ELF-1 (cell line): ENCODE results near the gene SUPT6H.

Experiments used
- DNase-seq: peaks from one replicate; pipeline ENCODE4 v3.0.0-alpha.2; 2016; ENCODE audit warnings: low read depth, low spot score

The SUPT6H gene

GRCh38 chr17:28661635-28662526 lies at the start of gene SUPT6H, which contains the start of gene SDF2:
Gene SUPT6H, plus strand, starts transcription at chr17:28662205. Its CDS starts 11,197 bp downstream, at chr17:28673402.
Gene SDF2, minus strand, starts transcription at chr17:28661906. Its CDS starts 30 bp downstream, at chr17:28661876.
- peak; percentile 93 for DNase-seq

GRCh38 chr17:28612531-28612930 lies 49.5 kb upstream of the SUPT6H start:
- no peak for DNase-seq

GRCh38 chr17:28612936-28613872 lies 48.8 kb upstream of the SUPT6H start:
- DNase-seq, result peak; percentile 38

- DNase-seq, result no peak
These were observed 48.0 kb upstream of the SUPT6H start, which contains the start of gene RSKR for GRCh38 chr17:28613931-28614381. Gene RSKR, minus strand, starts transcription at chr17:28614185. Its CDS starts 24 bp downstream, at chr17:28614161.

- DNase-seq, result no peak
These were observed 46.6 kb upstream of the SUPT6H start for GRCh38 chr17:28615260-28615940.

GRCh38 chr17:28616281-28616680 lies 45.7 kb upstream of the SUPT6H start:
- DNase-seq, result no peak

DNA sequence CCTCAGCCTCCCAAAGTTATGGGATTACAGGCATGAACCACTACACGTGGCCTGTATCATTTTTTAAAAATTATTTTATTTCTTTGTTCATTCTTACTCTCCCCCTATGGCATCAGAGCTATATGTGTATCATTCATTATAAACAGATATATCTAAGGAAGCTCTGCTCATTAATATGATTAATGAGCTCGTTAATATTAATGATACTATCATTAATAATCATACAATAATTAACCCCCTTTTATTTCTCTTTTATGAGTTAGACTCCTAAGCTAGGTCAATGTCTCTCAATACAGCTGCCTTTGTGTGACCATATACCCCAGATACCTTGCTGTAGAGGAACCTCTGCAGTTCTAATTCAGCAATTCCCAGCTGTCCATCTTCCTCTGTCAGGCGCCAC lies 43.5 kb upstream of the SUPT6H start:
- no peak for DNase-seq

GRCh38 chr17:28620010-28620409 lies 42.0 kb upstream of the SUPT6H start:
- no peak for DNase-seq

GRCh38 chr17:28622186-28622585 lies 39.8 kb upstream of the SUPT6H start:
- no peak for DNase-seq

DNA sequence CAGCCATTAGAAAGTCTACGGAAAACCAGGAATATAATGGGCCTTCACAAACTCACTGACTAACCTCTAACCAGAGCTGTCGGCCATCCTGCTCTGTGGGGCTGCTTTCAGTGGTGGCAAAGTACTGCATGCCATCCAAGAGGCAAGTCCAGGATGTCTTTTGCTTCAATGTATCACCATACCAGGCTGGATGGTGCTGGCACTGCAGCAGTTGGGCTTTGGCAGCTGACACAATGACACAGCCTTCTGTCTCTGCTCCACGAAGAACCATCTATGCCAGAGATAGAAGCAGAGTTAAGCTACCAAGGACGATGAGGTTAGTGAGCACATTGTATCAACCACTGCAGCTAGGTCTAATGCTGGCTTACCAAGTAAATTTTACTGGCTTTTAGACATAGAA lies 38.3 kb upstream of the SUPT6H start:
- DNase-seq, result no peak

GRCh38 chr17:28624148-28624547 lies 37.9 kb upstream of the SUPT6H start:
- DNase-seq, result no peak

DNA sequence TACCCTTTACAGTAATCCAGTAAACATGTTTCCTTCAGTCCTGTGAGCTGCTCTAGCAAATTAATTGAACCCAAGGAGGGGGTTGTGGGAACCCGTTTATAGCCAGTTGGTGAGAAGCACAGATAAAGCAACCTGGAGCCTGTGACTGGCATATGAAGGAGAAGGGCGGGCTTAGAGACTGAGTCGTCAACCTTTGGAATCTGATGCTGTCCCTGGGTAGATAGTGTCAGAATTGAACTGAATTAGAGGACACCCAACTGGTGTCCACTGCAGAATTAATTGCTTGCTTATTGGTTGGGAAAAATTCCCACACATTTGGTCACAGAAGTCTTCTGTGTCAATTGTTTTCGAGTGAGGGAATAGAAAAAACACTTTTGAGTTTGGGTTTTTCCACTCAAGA lies 35.2 kb upstream of the SUPT6H start:
- DNase-seq, result no peak

- DNase-seq, result no peak
These were observed 27.7 kb upstream of the SUPT6H start for GRCh38 chr17:28634206-28634865.

- DNase-seq, result no peak
These were observed 26.5 kb upstream of the SUPT6H start for GRCh38 chr17:28635506-28635905.

DNA sequence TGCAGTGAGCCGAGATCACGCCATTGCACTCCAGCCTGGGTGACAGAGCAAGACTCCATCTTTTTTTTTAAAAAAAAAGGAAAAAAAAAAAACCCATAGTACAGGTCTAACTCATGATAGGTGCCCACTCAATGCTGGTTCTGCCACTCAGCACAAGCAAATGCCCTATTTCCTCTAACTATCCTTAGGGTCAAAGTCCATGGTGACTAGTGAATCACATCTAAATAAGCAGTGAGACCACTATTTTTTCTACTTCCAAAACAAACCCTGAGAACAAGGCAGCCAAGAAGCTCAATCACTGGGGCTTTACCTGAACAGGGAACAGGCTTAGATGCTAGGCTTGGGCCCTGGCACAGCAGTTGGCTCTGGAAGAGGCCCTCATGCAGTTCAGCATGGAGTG lies 20.4 kb upstream of the SUPT6H start:
- no peak for DNase-seq

- peak; percentile 48 for DNase-seq
These were observed 17.8 kb upstream of the SUPT6H start for GRCh38 chr17:28643983-28644786.

DNA sequence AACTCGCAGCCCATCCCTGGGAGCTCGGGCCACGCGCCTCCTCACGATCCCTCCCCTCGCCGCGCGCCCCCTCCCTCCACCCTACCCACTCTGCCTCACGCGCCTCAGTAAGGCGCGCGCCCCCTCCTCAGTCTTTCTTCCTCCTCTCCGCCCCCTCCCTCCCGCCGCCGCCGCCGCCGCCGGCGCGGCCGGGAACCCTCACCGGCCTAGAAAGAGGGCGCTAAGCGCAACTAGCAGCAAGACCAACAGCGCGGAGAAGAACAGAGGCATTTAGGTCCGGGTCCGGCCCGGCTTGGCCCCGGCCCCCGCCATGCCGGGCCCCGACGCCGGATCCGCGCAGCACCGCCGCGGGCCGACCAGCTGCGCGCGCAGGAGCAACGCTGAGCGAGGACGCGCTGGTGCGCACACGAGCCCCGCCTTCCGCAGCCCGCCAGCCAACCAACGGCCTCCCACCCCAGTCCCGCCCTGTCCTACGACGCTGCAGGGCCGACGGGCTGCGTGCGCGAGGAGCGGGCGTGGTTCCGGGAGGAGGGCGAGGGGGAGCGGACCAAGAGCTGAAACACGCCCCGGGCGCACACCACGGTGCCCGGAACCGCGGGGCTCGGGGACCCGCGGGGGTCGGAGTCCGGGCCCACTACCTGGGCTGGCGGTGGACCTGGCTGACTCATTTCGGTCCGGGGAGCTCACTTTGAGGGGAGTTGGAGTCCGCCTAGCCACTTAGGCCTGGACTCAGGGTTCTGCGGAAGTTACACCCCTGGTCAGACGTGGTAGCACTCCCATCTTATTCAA lies 17.0 kb upstream of the SUPT6H start, which contains the start of gene BLTP2:
BLTP2 (minus strand) TSS at position 372 of the 789 bp plus-strand sequence; CDS start at position 270, 102 bp downstream.
- DNase-seq, result peak; percentile 93

GRCh38 chr17:28645576-28645939 lies 16.4 kb upstream of the SUPT6H start:
- DNase-seq, result no peak
